ENCODE measurements around the gene CSTB.

CSTB gene

DNA sequence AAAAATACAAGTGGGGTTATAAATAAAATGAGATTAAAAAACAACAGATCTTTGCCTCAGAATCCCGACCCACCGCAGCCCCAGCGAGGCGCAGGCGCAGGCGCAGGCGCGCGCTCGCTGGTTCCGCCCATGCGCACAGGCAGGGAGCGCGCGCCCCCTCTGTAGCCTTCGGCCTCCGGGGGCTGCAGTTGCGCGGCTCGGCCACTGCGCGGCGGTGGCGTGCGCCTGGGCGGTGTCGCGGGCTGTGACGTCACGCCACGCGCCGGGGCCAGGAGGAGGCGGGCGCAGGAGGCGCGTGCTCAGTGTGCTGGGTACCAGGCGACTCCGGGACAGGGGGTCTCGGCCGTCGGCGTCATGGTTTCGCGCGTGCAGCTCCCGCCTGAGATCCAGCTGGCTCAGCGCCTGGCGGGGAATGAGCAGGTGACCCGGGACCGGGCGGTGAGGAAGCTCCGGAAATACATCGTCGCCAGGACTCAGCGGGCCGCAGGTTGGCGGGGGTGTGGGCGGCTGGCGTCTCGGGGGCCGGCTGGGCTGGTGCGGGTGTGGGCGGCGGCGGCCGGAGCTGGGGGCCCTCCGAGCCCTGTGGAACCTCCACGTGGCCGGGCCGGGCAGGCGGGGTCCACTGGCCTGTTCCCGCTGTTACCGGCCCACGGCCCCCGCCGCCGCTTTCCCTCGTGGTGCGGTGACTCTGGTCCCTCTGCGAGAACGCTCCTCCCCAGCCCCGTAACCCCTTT is 13.3 kb upstream of the CSTB start, which contains the start of gene RRP1:
RRP1 (plus strand) TSS at position 302 of the 734 bp plus-strand sequence; CDS start at position 355, 53 bp downstream.
- peak; percentile 85 for DNase-seq

DNA sequence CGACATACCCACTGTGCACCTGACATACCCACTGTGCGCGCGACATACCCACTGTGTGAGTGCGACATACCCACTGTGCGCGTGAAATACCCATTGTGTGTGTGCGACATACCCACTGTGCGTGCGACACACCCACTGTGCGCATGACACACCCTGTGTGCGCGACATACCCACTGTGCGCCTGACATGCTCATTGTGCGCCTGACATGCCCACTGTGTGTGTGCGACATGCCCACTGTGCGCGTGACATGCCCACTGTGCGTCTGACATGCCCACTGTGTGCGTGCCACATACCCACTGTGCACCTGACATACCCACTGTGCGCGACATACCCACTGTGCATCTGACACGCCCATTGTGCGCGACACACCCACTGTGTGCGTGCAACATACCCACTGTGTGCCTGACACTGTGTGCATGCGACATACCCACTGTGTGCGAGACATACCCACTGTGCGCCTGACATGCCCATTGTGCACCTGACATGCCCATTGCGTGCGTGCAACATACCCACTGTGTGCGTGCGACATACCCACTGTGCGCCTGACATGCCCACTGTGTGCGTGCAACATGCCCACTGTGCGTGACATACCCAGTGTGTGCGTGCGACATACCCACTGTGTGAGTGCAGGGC is 10.8 kb upstream of the CSTB start:
- no peak for DNase-seq

DNA sequence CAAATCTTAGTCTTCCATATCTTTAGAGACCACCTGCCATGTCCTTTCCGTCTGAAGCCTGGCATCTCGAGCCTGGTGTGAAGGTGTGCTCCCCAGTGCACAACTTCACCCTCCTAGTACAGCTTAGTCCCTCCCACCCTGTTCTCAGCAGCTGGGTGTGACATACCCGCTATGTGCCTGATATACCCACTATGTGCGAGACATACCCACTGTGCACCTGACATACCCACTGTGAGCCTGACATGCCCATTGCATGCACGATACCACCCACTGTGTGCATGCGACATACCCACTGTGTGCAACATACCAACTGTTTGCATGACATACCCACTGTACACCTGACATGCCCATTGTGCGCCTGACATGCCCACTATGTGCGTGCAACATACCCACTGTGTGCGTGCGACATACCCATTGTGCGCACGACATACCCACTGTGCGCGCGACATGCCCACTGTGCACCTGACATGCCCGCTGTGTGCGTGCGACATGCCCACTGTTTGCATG is 10.2 kb upstream of the CSTB start:
- peak; percentile 77 for DNase-seq

DNA sequence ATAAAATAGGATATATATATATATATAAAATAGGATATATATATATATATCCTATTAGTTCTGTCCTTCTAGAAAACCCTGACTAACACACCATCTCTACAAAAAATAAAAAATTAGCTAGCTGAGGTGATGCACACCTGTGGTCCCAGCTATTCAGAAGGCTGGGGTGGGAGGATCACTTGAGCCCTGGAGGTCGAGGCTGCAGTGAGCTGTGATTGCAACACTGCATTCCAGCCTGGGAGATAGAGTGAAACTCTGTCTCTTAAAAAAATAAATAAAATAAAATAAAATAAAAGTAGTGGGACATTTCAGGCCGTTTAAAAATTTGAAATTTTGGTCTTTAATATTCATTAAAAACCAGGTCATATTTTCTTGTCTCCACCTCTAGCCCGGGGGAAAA is 9.0 kb upstream of the CSTB start:
- DNase-seq: no peak

DNA sequence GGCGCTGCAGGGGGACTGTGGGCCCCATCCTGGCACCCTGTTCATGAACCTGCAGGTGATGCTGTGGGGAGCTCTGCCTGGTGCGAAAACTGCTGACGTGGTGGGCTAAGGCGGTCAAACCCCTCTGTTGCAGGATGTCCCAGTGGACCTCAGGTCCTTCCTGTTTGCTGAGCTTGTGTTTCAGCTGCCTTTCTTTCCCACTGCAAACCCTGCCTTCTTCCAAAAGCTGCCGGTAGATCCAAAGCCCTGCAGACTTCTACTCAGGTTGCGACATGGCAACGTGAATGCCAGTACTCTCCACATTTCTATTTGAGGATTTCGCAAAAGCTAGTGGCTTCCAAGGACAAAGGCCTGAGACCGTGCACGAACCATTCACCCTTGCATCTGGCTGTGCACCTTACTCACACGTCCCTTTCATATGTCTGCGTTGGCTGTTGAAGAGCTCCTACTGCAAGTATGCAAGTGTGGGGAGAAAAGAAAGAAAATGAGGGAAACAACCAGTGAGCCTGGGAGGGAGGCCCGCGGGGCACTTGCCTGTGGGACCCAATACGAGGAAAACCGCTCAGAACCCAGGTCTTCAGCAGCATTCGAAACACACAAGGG is 7.1 kb upstream of the CSTB start:
- no peak for DNase-seq

DNA sequence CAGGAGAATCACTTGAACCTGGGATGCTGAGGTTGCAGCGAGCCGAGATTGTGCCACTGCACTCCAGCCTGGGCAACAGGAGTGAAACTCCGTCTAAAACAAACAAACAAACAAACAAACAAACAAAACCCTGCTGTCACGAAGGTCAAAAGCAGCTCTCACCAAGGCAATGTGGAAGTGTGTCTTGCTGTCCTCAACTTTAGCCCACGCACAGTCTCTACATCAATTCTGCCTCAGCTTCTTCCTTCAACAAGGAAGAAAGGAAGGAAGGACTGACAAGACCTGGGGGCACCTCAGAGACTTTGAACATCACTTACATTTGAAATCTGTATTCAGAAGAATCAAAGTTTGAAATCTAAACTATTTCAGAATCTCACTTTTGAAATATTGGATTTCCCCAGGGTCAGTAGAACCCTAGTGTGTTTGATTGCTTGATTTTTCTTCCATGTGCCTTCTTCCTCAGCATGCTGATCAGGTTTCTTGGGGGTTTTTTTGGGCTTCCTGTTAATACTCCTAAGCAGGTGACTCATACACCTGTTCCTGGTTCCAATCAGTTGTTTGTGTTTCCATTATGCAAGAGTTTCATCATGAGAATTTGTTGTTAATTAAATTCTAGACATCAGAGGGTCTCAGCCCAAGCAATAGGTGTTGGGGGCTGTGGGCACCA is 6.5 kb upstream of the CSTB start:
- DNase-seq: no peak

DNA sequence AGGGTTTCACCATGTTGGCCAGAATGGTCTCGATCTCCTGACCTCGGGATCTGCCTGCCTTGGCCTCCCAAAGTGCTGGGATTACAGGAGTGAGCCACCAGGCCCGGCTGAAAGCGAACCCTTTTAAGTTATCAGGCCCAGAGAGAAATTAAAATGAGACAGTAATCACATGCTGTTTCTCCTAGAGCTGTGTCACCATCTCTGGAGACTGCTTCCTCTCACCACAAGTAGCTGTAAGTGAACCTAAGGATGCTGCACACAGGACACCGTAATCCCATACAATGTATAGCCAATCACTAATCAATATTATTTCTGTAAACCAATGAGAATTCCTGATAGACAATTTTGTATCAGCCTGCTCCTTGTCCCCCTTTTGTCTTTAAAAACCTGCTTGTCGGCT is 5.7 kb upstream of the CSTB start:
- DNase-seq: no peak

DNA sequence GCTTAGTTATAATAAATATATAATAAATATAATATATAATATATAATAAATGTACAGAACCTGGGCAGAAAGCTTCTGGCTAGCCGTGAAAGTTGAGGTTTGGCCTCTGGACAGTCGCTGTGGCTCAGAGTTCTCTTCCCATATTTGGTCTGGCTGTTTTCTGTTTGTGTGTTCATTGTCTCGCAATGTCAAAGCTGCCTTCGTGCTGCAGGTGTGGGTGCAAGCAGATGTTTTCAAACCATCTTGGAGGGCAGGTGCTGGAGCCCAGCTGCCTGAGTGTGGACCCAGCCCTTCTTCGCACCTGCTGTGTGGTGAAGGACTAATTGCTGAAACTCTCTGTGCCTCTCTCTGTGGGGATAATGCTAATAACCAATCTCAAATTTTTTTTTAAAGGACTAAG is 3.6 kb upstream of the CSTB start:
- no peak for DNase-seq

DNA sequence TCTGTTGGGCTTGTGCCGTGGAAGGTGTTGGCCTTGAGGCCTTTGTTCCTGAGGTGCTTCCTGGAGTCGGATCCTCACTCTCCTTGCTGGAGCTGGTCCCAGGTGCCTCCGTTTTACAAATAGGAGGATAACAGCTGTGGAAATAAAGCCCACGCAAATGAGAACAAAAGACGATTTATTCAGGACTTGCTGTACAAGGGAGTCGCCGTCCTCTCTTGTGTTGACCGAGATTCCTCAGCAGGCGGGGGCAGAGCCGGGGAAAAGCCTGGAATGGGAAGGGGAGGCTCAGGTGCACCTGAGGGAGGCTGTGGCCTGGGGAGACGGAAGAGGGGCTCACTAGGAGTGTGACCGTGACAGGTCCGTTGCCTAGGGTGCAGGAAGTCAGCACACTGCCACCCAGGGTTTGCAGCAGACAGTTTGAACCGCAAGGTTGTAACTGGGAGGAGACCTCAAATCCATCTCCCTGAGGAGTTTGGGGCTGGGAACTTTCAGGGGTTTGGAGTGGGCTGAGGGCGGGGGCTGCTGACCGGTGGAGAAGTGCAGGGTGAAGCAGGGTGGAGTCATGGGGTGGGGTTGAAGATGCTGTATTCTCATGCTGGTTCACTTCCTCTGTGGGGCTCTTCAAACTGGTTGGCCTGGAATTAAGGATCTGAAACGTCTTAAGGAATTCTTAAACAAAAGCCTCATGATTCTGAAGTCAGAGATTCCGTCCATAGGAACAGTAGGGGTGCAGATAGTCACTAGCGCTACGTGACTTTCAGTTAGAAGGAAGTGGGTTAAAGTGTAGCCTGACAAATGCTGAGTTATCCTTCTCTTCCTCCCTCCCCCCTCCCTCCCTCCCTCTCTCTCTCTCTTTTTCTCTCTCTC is 2.6 kb upstream of the CSTB start:
- DNase-seq: no peak

DNA sequence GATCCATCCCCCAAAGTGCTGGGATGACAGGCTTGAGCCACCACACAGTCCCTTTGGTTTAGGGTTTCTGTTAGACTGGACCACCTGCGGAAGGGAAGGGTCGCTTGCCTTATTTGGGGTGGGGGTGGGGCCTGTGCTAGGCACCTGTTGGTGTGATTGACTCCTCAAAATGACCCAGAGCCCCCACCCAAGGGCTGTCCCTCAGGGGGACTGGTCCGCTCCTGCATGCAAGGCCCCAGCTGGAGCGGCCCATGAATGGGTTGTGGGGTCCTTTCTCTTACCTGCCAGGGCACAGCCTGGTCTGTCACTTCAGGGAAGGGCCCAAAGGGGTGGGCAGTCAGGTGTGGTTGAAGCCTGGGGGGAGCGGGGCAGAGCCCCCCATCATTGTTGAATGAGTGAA is 1.8 kb upstream of the CSTB start:
- no peak for DNase-seq

DNA sequence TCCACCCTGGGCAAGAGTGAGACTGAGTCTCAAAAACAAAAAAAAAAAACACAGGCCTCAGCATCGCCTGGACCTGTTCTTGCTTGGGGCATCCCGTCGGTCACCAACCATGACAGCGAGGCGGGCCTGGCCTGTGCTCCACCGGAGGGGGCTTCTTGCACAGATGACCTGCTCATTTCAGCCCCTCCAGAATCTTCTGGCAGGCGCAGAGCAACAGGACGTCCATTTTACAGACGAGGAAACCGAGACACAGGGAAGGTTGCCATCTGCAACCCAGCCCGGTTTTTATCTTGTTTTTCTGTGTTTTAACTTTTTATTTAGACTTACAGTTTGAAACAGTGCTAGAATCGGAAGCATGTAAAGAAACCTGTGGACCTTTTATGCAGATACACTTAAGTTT is 918 bp downstream of the CSTB start:
- DNase-seq: no peak

DNA sequence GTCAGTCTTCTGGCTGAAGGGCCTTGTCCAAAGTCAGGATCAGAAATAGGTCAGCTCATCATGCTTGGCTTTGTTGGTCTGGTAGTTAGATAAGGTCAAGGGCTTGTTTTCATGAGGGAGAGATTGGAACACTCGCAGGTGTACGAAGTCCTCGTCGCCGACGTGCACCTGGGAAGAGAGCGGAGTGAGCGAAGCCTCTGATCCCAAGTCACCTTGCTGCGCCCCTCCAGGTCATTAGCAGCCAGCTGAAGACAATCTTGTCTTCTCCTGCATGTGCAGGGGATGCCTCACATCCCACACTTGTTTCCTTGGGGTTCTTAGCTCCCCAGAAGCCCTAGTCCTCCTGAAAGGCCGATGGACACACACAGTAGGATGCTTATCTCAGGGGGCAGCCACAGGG is 1.9 kb downstream of the CSTB start:
- DNase-seq: no peak

DNA sequence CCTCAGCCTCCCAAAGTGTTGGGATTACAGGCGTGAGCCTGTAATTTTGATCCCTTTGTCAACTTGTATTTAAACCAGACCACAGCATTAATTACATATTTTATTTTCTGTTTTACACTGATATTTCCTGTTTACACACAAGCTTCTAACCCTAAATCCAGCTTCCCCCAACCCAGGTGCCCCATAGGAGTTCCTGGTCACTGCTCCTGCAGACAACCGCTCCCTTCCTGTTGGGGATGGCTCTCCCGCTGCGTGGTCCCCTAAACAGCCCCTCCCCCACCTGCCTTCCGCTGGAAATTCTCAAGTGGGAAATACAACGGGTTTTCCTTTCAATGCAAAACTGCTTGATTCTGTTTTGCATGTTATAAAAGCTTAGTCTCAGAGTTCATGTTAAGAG is 3.7 kb downstream of the CSTB start:
- DNase-seq: no peak

DNA sequence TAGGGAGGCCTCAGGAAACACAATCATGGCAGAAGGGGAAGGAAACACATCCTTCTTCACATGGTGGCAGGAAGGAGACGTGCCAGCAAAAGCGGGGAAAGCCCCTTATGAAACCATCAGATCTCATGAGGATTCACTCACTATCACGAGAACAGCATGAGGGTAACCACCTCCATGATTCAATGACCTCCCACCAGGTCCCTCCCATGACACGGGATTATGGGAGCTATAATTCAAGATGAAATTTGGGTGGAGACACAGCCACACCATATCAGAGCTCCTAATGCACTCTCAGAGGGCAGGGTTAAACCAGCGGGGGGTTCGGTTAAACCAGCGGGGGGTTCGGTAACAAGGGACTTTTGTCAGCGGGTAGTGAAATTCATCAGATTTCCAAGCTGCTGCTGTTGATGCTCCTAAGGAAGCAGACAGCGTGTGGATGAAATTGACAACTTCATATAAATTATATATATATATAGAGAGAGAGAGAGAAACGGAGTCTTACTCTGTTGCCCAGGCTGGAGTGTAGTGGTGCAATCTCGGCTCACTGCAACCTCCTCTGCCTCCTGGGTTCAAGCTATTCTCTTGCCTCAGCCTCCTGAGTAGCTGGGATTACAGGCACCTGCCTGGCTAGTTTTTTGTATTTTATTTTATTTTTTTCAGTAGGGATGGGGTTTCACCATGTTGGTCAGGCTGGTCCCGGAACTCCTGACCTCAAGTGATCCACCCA is 4.2 kb downstream of the CSTB start:
- no peak for DNase-seq

DNA sequence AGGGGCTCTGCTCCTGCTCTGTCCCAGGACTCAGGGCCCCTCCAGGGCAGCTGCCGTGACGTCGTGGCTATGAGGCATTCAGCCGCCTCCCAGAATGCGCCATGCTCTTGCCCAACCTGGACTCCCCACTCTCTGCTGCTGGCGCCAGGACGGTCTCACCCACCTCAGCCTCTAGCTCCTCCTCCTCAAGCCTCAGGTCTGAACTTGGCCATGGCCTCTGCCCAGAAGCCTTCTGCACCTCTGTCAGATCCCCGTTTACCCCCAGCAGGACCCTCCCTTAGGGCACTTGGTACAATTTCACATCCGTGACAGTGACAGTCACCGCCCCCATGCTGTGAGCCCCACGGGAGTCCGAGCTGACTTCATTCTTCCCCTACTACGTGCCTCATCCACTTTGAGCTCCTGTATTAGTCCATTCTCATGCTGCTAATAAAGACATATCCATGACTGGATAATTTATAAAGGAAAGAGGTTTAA is 4.9 kb downstream of the CSTB start:
- DNase-seq: no peak

DNA sequence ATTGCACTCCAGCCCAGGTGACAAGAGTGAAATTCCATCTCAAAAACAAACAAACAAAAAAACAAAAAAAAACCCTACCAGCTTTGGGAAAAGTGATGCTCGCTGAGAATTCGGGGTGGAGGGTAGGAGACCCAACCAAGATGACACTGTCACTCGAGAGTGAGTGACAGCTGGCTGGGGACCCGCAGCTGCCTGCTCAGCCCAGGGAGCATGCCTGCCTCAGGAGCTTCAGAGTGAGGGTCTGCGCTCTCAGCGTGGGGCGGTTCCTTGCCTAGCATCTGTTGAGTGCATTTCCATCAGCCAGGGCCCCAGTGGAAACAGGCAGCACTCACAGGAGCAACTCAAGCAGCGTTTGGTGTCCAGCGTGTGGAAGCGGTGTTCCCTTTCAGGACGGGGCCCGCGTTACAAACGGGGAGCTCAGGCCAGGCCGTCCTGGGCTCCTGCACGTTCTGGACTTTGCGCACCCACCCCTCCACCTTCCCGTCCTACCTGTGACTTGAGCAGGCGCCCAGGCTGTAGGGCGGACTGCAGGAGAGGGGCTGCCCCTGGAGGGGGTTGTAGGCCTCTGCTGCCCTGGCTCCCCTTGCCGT is 5.9 kb downstream of the CSTB start:
- no peak for DNase-seq

DNA sequence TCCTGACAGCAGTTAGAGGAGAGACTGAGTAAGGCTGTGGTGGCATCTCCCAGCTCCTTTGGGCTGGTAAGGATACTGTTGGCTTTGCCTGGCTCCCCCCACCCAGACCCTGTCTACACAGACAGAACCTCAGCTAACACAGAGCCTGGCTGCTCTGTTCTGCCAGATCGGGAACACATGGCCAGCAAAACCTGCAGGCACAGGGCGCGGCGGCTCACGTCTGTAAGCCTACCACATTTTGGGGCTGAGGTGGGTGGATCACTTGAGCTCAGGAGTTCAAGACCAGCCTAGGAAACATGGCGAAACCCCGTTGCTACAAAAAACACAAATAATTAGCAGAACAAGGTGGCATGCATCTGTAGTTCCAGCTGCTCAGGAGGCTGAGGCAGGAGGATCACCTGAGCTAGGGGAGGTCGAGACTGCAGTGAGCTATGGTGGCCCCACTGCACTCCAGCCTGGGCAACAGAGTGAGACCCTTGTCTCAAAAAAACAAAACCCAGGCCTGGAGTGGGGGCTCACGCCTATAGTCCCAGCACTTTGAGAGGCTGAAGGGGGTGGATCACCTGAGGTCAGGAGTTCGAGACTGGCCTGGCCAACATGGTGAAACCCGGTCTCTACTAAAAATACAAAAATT is 6.7 kb downstream of the CSTB start:
- no peak for DNase-seq

DNA sequence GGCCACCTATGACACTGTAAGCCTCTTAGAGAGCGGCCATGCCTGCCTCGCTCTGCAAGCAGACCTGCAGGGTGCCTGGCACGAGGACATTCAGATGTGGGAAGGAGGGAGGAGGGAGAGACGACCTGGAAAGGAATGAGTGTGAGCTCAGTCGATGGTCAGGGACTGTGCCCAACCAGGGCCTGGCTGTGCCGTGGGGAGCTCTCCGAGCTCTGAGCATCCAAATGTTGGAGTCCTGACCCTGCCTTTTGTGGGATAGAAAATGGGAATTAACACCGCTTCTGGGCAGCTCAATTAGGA is 7.3 kb downstream of the CSTB start:
- no peak for DNase-seq

DNA sequence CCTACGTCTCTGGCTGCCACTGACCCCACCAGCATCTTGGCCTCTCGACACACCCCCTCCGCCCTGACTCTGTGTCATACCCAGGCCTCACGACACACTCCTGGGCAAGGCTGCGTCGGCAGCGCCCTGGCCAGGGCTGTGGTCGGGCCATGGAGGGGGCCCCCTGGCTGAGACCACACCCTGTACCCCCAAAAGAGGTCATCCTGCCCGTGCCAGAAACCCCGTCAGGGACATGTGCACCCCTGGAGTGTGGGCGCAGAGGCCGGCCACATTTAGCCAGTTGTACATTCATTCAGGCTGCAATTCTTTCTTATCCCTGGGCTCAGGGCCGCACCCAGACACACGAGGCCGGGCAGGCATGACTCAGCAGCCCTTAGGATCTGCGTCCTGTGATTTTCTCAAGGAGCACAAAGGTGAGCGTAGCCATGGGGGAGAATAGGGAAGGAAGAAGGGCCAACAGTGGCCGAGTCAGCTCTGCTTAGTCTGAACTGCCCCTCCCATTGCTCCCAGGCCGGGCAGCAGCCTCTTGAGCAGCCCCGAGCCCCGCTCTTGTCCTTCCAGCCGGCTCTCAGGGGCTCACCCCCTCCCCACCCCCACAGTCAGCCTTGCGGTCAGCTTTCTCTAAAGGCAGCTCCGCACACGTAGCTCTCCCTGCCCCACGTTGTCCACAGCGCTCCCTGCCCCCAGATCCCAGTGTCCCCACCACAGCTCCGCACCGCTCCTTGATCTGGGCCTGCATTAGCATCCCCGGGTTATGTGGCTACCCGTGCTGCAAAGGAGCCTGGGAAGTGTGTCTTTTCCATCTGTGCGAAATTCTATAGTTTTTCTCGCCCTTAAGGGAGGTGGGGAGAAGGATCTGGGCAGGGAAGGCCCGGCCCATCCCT is 7.9 kb downstream of the CSTB start:
- no peak for DNase-seq

DNA sequence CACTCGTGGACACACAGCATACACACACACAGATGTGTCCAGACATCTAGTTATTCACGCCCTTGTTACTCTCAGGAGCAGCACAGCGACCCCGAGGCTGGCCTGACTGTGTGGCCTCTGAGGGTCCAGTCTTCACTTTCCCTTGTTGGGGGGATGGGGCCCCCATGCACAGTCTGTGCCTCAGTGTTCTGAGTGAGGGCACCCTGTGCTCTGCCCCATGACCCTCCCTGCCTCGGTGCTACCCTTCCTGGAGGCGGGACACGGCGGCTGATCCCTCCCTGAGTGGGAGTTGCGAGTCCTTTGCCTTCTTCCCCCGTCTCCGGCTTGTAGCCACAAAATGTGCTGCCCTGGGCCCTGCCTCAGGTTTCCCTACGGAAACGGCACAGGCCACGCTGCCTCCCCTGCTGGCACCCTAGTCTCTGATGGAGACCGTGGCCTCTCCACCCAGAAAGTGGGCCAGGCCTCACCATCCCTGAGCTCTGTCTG is 8.6 kb downstream of the CSTB start:
- no peak for DNase-seq

All from NCI-H2171 treated with DMSO at 0.1 percent for 48 hours (cell line).